GM15510 (cell line): ENCODE measurements around the gene OR10AD1.

Source experiments
- POLR2A ChIP-seq: IDR thresholded peaks from 3 replicates; pipeline ENCODE4 v1.6.1; 2011; ENCODE audit warnings: borderline replicate concordance; ENCODE audit not compliant: insufficient read length; ENCODE audit errors: extremely low read depth

Gene OR10AD1, protein sequence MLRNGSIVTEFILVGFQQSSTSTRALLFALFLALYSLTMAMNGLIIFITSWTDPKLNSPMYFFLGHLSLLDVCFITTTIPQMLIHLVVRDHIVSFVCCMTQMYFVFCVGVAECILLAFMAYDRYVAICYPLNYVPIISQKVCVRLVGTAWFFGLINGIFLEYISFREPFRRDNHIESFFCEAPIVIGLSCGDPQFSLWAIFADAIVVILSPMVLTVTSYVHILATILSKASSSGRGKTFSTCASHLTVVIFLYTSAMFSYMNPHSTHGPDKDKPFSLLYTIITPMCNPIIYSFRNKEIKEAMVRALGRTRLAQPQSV

DNA sequence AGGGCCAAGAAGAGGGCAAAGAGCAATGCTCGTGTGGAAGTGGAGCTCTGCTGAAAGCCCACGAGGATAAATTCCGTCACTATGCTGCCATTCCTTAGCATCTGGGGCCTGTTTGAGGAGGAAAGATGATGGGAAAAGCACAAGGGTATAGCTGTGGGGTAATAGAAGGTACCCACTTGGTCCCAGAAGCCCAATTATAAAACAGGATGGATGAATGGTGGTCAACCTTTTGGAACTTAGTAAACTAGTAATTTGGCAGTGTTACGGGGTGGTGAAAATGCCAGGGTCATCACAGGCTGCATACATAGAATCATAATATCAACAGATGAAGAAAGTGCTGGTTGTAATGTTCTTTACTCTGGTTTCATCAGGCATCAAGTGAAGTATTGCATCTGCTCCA lies at the start of gene OR10AD1:
TSS of gene OR10AD1 (minus strand) at position 101 of the 400 bp plus-strand sequence. CDS start at position 101, 0 bp downstream.
- no peak for TF ChIP-seq POLR2A

DNA sequence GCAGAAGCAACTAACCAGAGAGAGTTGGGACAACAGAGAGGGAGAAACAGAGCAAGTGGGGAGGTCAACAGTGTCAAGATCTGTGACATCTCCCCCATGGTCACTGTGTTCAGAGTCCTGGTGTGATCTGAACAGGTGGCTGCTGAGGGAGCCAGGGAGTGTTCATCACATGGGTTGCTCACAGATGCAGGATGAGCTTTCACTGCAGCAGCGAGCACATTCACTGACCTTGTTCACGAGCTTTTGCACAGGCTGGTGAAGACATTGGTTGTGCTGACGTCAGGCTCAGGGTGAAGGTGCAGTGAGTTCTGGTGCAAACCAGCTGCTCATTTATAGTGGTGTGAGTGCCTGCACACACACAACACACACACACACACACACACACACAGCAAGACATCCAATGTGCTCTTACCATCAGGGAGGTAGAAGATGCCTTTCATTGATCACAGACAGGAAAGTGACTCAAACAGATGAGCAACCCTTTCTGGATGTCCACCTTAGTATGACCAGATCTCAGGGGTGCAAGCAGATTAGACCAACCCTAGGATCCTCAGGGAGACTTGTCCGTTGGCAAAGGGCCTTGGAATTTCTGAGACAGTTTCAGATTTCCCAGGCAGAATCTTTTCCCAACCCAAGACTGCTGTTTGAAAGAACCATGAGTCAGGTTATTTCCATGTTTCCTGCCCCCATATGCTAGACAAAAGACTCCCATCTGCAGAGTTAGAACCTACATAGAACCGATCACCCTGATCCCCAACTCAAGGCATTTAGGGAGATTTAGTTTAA lies 44.3 kb upstream of the OR10AD1 start:
- no peak for TF ChIP-seq POLR2A

DNA sequence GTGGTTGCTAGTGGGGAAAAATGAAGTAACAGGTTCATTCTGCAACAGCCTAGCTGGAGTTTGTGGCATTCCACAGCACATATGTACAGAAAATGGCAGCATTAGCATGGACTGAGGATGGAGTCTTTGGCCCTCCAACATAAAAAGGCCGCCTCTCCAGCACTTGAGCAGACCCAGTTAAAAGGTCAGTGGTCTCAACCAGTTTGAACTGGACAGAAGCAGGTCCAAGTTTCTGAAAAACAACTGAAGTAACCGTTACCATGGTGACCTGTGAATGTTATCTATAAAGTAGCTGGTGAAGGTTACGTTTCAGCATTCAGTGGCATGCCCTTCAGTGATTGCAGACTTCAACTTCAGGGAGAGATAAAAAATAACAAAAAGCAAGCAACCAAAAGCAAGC lies 34.1 kb upstream of the OR10AD1 start:
- TF ChIP-seq POLR2A, result no peak

DNA sequence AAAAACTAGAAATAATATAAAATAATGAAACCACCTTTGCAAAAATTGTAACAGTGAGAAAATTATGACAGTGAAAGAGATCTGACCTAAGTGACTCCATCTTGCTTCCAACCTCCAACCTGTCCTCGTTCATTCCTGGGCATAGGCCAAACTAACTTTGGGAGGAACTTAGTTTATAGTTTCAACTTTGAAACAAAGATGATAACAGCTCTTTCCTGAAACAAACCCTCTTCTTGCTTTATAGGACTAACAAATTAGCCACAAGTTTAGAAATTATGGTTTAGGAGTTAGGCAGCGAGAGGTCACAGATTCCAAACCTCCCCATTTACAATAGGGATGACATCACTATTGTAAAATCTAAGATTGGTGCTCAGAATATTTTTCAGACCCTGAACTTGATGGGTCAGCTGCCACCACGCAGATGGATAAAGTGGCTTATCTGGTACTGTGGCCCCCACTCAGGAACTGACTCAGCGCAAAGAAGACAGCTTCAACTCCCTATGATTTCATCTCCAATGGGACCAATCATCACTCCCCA lies 32.8 kb upstream of the OR10AD1 start:
- TF ChIP-seq POLR2A, result no peak

DNA sequence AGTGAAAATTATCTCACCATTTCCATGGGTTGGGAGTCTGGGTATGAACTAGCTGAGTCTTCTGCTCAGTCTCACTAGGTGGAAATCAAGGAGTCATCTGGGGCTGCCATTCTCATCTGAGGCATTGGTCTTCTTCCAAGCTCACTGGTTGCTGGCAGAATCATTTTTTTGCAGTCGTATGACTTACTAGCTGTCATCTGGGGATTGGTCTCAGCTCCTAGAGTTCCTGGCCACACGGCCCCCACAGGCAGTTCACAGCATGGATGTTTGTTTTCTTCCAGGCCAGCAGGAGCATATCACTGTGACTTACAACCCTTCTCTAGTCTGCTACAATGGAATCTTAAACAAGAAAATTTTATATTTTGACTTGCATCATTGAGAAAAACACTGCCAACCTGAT lies 18.6 kb upstream of the OR10AD1 start:
- no peak for TF ChIP-seq POLR2A

DNA sequence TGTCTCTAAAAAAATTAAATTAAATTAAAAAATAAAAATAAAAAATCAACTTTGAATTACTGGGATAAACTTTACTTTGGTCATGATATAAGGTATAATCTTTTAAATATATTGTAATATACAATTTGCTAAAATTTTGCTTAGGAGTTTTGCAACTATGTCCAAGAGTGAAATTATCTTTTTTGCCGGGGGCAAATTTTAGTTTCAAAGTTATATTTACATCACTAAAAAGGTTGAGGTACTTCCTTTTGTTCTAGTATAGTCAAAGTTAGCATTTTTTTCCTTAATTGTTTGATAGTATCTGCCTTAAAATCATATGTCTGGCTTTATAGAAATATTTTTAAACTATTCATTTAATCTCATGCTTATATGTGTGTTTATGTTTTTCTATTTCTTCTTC lies 17.6 kb upstream of the OR10AD1 start:
- no peak for TF ChIP-seq POLR2A

DNA sequence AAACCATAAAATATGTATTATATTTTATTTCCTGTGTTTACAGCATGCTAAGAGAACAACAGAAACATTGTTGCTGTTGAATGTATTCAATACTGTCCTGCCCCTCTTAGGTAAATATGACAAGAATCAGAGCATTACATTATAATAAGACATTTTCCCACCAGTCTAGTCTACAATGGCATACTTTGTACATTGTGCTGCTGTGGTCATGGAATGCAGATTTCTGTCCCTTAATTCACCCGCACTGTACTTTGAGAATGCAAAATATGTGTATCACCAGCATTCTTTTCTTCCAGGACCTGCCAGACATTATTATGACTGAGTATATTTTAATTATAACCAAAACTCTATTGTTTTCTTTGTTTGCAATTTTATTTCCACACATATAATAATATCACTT lies 16.5 kb upstream of the OR10AD1 start:
- no peak for TF ChIP-seq POLR2A

DNA sequence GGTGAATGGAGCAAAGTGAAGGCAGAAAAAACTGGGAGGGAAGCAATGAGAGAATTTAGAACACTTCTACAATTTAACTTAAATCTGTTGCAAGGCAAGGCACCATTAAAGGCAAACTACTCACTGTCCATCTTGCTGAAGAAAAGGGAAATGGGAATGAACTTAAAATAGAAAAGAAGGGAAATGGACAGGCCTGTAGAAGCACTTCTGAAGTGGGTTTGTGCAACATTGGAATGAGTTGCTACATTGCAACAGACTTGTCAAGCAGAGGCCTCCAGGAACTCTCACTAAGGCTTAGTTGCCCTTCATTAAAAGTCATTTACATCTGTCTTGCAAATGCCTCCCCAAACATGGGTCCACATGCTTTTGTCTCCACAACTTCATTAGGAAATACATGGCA lies 13.7 kb upstream of the OR10AD1 start:
- no peak for TF ChIP-seq POLR2A

DNA sequence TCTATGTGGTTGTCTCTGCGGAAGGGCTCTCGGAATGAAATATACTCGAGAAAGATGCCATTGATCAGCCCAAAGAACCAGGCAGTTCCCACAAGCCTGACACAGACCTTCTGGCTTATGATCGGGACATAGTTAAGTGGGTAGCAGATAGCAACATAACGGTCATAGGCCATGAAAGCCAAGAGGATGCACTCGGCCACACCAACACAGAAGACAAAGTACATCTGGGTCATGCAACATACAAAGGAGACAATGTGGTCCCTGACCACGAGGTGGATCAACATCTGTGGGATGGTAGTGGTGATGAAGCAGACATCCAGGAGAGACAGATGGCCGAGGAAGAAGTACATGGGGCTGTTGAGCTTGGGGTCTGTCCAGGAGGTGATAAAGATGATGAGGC lies 326 bp downstream of the OR10AD1 start:
- no peak for TF ChIP-seq POLR2A

DNA sequence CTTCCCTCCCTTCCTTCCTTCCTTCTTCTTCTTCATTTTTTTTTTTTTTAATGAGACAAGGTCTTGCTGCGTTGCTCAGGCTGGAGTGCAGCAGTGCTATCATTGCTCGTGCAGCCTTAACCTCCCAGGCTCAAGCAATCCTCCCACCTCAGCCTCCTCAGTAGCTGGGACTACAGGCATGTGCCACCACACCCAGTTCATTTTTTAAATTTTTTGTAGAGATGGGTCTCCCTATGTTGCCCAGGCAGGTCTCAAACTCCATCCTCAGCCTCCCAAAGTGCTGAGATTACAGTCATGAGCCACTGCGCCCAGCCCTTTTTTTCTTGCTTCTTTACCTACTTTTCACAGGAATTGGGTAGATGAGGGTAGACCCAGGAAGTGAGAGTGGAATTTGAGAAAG lies 1.6 kb downstream of the OR10AD1 start:
- no peak for TF ChIP-seq POLR2A

DNA sequence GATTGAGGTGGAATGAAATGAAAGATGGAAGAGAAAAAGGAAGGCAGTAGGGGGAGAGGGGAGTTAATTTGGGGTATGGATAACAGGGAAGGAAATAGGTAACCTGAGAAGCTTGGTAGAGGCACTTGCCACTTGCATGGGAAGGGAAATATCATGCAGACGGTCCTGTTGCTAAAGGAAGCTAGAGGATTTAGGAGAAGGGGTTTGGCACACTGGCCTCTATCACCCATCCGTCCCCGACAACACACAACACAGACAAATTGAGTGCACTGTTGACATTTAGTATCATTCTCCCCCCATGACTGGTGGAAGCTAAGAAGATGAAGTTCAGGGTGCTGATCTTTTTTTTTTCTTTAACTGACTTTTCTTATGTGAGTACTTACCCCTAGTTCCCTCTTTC lies 2.0 kb downstream of the OR10AD1 start:
- no peak for TF ChIP-seq POLR2A

DNA sequence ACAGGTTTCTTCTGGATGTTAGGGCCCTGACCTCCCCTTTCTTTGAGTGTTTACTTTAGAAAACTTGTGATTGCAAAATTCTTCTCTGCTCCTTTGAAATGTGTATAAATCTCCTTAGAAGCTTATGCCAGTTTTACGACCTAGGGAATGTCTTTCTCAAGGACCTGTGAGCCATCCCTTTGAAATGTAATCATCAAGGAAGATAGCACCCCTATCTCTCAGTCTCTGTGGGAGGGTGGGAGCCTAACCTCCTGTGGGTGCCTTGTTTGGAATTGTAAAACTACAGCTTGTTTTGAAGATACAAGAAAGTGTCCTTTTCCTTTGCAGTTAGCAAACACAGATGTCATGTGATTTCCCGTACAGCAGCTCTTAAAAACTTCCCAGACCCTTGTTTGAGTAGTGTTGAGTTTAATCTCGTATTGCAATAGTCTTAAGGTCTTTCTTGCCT lies 3.3 kb downstream of the OR10AD1 start:
- no peak for TF ChIP-seq POLR2A

DNA sequence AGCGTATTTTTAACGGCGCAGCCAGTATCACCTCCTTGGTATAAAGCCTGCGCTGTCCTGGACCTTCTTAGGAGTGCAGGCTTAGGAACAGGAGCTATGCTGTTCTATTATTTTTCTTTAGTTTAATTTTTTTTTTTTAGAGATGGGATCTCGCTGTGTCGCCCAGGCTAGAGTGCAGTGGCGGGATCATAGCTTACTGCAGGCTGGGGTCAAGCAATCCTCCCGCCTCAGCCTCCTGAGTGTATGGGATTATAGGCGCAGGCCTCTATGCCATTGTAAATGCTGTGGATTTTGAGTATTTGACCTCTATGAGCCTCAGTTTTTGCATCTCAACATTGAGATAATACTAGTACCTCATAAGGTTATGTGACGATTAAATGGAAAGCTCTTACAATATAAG lies 4.1 kb downstream of the OR10AD1 start:
- TF ChIP-seq POLR2A, result no peak

DNA sequence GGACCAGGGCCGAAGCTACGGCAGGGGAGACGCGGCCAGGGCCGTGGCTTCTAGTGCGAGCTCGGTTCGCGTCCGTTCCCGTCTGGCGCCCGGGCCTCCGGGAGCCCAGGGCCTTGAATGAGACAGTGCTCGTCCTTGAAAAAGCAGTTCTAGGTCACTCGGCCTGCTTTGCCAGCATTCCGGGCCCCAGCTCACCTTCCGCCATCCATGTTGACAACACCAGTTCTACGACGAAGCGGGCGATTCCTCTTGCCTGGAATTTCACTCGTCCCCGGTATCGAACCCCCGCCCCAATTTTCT lies 4.5 kb downstream of the OR10AD1 start:
- no peak for TF ChIP-seq POLR2A

DNA sequence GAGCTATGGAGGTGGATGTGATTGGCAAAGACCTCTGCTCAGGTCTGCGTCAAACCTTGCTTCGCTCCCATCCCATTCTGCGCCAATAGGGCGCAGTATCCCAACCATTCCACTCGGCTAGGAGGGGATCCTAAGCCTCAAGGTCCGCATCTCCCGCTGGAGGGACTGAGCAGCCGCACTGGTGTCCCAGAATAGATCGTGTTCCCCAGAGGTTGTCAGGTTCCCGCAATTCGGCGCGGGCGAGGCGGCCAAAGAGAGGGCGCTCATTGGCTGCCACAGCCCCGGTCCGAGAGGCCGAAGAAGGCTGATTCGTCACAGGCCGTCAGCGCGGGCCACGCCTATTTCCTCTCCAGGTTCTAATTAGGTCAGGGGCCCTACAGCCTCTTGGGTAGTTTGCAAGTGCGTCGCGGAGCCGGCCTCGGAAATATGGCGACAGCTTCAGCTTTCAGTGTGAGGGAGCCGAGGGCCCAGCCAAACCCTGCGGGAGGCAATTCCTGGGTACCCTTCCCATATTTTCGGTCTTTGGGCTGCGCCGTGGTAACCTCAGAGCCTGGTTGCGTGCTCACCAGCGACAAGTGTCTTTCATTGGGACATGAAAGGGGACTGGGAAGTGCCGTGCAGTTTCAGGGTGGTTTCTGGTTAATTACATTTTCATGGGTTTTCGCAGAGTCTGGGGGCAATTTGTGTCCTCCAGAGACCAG lies 5.0 kb downstream of the OR10AD1 start:
- peak; percentile 95 for TF ChIP-seq POLR2A
